Measurements from ENCODE around the gene RASSF7. TPM values are rescaled to one million over a fixed set of nuclear protein-coding genes. Genes with fewer than 3 reads are reported as not detected.
A peak's percentile ranks its signal among the peaks of the same experiment; 100 is the strongest.

RASSF7 gene
- total and polyA plus RNA-seq, 2 donors (not counting 3 experiments of a cell fraction or from before 2014, with no cell fraction given) = 14.1 to 19.9 TPM

- no peaks in the 10 kb centered on the region for H3K27me3 ChIP-seq (ENCODE audit: control insufficient read depth in 2 of 2, insufficient read depth in 2 of 2, low read length in 2 of 2)
- ChIA-PET POLR2A (no interaction called here), CTCF (interaction anchor here (0.6 to 1.7 kb wide), 17 partner anchors 9 to 302 kb away, joined by 3 to 8 read pairs (median 4); partner anchors contain the start of gene SIGIRR)
- H2AFZ ChIP-seq (ENCODE audit: low read depth, low read length) = peak overlapping the region; percentile 64
- peak overlapping the region; percentile 36 for H3K27ac ChIP-seq (ENCODE audit: insufficient read depth, low read depth, low read length)
- H3K79me2 ChIP-seq (ENCODE audit: control insufficient read depth, insufficient read depth, low read length) = no peaks in the 10 kb centered on the region
- peak; percentile 91 for FAIRE-seq
- no TSS peak for BruUV-seq (replicated peaks)
- intact Hi-C loops (cut with micrococcal nuclease) = loop anchor here (1.0 to 5.0 kb wide), 6 partner anchors 11 to 211 kb away; partner anchors contain the start of genes HRAS, IFITM2, PTDSS2 and RNH1
- H3K36me3 ChIP-seq (ENCODE audit: control insufficient read depth in 2 of 2, extremely low read depth in 1 of 2, insufficient read depth in 2 of 2, low read length in 2 of 2) = no peaks in the 10 kb centered on the region
- H3K4me1 ChIP-seq (ENCODE audit: control insufficient read depth, extremely low read depth, insufficient read depth, low read length) = peaks cover 3% of the 10 kb centered on the region
- H3K9me3 ChIP-seq (replicated peaks; ENCODE audit: control insufficient read depth, insufficient read depth, low read length) = no peaks in the 10 kb centered on the region
- dilution Hi-C loops (cut with MboI; ENCODE audit: extremely low pct_ligation_motif_present, low sequenced_read_pairs) = no loop called here
- no peaks in the 10 kb centered on the region for H4K20me1 ChIP-seq (replicated peaks; ENCODE audit: control insufficient read depth, extremely low read depth, insufficient read depth, low read length)
- H3K9ac ChIP-seq (replicated peaks; ENCODE audit: extremely low read depth, insufficient read depth, low read length) = no peak overlapping the region
- TF ChIP-seq, protein P1, sequence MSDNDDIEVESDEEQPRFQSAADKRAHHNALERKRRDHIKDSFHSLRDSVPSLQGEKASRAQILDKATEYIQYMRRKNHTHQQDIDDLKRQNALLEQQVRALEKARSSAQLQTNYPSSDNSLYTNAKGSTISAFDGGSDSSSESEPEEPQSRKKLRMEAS (IDR thresholded peaks at IDR 0.05; ENCODE audit: insufficient read depth, insufficient read length) = peak; percentile 77
- TF ChIP-seq GATA2 (IDR thresholded peaks at IDR 0.05; ENCODE audit: insufficient read depth, insufficient read length, low read depth, low read length) (no peak), MYC (IDR thresholded peaks at IDR 0.05; ENCODE audit: low read depth, low read length) (no peak), FOS (IDR thresholded peaks at IDR 0.05; ENCODE audit: borderline replicate concordance, insufficient read depth, low read length) (peak; percentile 69), EZH2 (IDR thresholded peaks at IDR 0.05; ENCODE audit: borderline replicate concordance, low read depth, low read length, severe bottlenecking) (no peak), POLR2AphosphoS5 (IDR thresholded peaks at IDR 0.05; ENCODE audit: insufficient read depth, low read depth, low read length) (peak; percentile 98), JUN (IDR thresholded peaks at IDR 0.05; ENCODE audit: borderline replicate concordance, insufficient read depth, insufficient read length, low read depth) (peak; percentile 30)
- TF ChIP-seq, protein P2, sequence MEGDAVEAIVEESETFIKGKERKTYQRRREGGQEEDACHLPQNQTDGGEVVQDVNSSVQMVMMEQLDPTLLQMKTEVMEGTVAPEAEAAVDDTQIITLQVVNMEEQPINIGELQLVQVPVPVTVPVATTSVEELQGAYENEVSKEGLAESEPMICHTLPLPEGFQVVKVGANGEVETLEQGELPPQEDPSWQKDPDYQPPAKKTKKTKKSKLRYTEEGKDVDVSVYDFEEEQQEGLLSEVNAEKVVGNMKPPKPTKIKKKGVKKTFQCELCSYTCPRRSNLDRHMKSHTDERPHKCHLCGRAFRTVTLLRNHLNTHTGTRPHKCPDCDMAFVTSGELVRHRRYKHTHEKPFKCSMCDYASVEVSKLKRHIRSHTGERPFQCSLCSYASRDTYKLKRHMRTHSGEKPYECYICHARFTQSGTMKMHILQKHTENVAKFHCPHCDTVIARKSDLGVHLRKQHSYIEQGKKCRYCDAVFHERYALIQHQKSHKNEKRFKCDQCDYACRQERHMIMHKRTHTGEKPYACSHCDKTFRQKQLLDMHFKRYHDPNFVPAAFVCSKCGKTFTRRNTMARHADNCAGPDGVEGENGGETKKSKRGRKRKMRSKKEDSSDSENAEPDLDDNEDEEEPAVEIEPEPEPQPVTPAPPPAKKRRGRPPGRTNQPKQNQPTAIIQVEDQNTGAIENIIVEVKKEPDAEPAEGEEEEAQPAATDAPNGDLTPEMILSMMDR (IDR thresholded peaks at IDR 0.05; ENCODE audit: extremely low read depth in 1 of 2, insufficient read depth in 1 of 2, low read depth in 1 of 2, low read length in 2 of 2) = peak; percentile 91 to 100
- H3K4me3 ChIP-seq (replicated peaks in 1 of 3; ENCODE audit: insufficient read depth in 1 of 3, low read depth in 1 of 3, low read length in 3 of 3) = no peak overlapping the region
- peak overlapping the region; percentile 64 for H3K4me2 ChIP-seq (ENCODE audit: insufficient read depth, low read length)
- no peaks in the 10 kb centered on the region for H3K9me1 ChIP-seq (replicated peaks; ENCODE audit: control insufficient read depth, extremely low read depth, insufficient read depth, low read length)
- peak; percentile 97 for DNase-seq (ENCODE audit: low read depth, low spot score)
Observed at GRCh38 chr11:518463-519202, 42.1 kb upstream of the RASSF7 start.
